ENCODE measurements around the gene ENTR1.

ENTR1 gene

DNA sequence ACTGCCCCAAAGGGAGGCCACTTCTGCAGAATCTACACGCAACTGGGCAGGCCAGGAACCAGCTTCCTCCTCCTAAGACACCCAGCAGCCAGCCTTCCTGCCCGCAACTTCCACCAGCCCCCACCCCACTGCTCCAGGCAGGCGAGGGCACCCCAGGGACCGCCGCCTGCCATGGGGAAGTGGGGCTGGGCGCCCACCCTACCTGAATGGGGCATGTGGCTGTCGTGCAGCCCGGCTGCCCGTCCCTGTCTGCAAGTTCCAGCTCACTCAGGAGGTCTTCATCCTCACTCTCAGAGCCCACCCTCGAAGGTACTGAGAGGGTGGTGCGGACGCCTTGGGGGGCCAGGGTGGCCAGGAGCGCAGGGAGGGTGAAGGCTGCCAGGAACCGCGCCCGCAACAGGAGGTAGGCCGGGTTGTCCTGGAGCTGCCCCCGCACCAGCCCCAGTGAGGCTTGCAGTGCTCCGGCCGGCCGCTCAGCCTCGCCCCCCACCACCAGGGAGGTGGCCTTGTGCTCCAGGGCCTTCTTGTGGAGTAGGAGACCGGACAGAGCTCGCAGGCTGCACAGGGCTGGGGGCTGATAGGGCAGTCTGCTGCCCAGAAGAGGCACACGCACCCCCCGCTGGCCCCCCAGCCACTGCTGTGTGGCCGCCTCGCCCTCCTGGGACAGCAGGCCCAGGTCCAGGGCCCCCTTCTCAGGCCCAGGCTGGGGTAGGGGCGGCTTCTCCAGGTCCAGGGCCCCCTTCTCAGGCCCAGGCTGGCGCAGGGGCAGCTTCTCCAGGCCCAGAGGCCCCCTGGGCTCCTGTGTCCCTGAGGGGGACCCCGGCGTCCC, 32.9 kb downstream of the ENTR1 start:
- DNase-seq (ENCODE audit: low spot score) = no peak

DNA sequence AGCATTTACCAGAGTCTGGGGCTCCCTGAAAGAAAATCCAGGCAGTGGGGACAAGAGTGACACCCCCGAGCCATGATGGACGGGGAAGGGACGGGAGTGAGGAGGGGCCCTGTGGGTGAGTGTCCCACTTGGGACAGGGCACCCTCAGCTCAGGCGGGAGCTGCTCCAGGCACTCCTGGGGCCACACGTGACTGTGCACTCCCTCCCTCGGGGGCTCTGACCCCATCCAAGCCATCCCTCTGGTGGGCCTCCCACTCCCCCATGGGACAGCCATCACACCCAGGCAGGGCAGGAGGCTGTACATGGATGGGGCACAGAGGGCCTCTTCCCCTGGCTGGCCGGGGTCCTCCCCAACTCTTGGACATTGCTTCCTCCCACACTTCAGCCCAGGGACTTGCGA, 34.0 kb downstream of the ENTR1 start:
- DNase-seq (ENCODE audit: low spot score) = no peak

- no peak for DNase-seq (ENCODE audit: low spot score)
Measured at GRCh38 chr9:136375096-136375495, 35.3 kb downstream of the ENTR1 start.

GRCh38 chr9:136374183-136374575, 36.2 kb downstream of the ENTR1 start:
- no peak for DNase-seq (ENCODE audit: low spot score)

DNA sequence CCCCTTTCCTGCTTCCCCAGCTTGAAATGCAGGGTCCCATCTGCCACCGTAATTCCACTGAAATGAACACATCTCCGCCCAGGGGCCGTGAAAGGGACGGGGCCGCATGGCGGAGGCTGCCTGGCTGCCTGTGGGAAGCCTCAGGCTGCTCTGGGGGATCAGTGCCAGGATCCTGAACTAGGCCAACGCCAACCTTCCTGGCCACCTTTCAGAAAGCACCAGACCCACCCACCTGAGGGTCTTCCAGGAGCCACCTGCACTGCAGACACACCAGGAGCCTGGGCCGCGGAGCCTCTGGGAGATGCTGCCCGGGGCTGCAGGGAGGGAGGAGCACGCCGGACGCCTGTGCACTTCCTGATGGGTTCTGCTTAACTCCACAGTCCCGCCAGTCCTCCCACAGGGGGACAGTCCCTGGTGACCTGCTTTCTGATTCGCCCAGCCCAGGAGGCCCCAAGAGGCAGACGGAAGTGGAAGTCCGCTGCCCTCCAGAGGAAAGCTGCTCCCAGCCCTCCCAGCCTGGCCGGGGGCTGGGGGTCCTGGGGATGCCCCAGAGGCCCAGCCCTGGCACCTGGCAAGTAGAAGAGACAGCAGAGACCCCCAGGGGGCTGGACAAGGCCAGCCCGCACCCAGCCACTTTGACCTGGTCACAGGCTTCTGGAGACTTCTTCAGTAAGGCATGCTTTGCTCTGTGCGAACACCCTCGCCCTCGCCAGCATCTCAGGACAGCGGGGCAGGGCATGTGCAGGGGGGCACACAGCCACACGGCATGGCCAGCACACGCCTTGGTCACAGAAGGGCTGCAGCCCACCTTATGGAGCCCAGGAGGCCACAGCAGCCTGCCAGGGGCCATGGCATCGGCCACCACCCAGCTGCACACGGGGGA, 36.9 kb downstream of the ENTR1 start, which contains the start of gene CARD9:
Gene CARD9, minus strand, starts transcription at position 370 of the 883 bp plus-strand sequence. CDS start 1,591 bp downstream, outside the sequence.
- no peak for DNase-seq (ENCODE audit: low spot score)

DNA sequence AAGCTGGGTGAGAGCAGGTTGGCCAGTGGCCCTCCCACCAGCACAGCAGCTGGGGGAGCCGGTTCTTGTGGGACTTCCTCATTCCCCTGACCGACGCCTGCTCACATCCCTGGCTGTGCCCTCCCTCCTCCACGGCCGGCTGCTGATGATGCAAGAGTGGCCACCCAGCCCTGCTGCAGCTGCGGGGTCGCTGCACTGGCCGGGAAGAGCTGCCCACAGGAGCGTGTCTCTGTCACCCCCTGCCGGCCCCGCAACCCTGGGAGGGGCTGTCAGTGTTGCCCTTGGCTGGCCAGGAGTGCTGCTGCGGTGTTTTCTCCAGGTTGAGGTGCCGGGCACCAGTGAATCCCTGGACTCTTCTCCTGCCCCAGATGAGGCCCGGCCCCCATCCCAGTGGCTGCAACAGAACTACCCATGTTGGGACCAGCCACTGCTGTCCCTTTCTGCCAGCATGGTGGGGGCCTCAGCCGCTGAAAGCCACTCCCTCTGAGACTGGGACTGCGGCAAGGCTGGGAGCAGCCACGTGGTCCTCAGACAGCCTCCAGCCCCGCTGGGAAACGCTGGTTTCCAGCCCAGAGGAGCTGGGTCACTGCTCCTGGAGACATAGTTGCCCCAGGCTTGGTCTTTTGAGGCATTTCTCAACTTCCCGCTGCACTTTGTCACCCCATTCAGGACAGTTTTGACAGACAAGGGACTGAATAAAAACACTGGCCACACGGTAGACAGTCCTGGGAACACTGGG, 37.7 kb downstream of the ENTR1 start:
- no peak for DNase-seq (ENCODE audit: low spot score)

DNA sequence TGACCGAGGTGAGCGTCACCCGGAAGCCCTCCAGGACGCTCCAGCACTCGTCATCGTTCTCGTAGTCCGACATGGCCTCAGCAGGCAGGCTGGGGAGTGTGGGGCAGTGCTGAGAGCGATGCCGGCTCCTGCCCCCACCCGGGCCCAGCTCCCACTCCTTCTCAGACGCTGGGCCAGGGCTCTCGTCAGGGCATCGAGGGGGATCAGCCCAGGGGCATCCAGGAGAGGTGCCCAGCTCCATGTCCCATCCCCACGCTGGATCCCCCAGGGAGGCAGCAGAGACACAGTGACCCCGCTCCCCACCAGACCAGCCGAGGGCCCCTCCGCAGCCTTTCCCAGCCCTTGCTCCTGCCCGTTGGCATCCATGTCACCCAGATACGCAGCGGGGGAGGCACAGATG, 38.4 kb downstream of the ENTR1 start:
- no peak for DNase-seq (ENCODE audit: low spot score)

DNA sequence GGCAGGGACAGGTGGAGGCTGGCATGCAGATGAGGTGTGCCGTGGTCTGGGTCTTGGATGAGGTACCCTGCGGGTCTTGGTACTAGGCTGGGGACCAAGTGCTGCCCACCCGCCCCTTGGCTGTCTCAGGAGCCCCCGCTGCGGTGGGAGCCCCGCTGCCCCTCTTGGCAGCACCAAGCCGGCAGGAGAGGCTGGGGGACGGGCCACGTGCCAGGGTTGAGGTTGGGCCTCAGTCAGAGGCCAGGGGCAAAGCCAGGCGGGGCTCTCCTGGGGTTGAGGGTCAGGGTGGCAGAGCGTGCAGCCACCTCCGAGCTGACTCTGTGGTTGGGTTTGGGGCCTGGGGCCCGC, 38.9 kb downstream of the ENTR1 start:
- no peak for DNase-seq (ENCODE audit: low spot score)

DNA sequence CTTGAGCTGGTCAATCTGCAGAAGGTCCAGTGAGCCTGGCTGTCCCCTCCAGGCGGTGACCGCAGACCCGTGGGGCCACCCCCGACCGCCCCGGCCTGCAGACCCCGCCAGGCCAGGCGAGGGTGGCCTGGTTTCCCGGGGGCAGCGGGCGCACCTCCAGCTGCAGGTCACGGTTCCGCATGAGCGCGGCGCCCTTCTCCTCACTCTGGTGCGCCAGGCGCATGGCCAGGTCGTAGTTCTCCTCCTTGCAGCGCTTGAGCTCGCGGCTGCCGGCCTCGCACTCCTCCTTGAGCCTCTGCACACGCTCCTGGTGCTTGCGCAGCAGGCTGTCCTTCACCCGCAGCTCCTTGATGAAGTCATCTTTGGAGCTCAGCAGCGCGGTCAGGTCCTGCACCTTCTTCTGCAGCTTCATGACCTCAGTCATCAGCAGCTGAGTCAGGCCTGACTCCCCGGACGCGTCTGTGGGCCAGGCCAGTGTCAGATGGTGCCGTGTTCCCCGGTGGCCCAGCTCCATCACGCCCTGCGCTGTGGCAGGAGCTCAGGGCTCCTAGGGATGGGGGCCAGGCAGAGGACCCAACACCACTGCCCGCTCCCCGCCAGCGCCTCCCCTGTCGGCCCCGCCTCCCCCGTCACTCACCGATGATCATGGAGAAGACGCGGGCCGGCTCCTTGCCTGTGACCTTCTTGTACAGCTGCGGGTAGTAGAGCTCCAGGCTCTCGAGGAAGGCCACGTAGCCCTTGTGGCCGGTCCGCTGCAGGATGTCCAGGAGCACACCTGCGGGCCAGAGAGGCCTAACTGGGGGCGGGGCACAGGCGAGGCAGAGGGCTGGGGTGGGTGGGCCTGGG, 39.5 kb downstream of the ENTR1 start:
- no peak for DNase-seq (ENCODE audit: low spot score)

GRCh38 chr9:136370037-136370436, 40.4 kb downstream of the ENTR1 start:
- no peak for DNase-seq (ENCODE audit: low spot score)

- DNase-seq (ENCODE audit: low spot score) = no peak
Measured at GRCh38 chr9:136368190-136368589, 42.2 kb downstream of the ENTR1 start.

GRCh38 chr9:136367296-136368145, 42.9 kb downstream of the ENTR1 start:
- DNase-seq (ENCODE audit: low spot score) = no peak

DNA sequence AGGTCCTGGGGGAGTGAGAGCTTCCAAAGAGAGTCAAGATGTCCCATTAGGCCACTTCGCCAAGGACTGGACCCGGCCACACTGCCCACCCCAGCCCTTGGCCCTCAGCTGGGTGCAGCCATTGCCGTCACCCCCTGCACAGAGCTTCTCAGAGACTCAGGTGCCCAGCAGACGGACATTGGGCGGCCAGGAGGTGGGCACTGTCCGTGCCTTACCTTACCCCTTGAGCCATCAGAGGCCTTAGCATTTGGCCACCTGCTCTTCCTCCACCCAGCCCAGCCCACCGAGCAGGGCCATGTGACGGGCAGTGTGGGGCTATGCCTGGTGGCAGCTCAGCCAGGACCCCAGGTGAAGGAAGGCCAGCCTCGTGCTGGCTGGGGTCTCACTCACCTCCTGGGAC, 43.6 kb downstream of the ENTR1 start:
- DNase-seq (ENCODE audit: low spot score) = no peak

DNA sequence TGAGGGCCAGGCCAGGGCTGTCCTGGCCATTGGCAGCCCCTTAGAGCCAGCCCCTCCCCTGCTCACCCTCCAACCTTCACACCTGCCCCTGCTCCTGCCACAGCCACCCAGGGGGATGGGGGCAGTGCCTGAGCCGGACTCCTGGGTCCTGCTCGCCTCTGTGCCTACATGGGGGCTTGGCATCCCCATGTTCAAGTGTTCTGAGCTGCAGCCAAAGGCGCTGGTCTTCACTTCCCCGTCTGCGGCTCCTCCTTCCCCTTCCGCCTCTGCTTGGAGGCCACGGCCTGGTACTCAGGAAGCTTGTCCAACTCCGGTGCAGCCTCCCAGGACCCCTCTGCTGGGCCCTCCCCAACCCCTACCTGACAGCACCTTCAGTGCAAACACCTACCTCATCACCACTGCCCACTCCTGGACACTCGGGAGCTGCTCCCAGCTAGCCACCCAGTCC, 44.6 kb downstream of the ENTR1 start:
- no peak for DNase-seq (ENCODE audit: low spot score)

GRCh38 chr9:136364942-136365774, 45.3 kb downstream of the ENTR1 start:
- no peak for DNase-seq (ENCODE audit: low spot score)

GRCh38 chr9:136363949-136364748, 46.3 kb downstream of the ENTR1 start:
- DNase-seq (ENCODE audit: low spot score) = no peak

- peak; percentile 98 for DNase-seq (ENCODE audit: low spot score)
Measured at GRCh38 chr9:136363106-136363948, 47.1 kb downstream of the ENTR1 start, which contains the start of gene DNLZ. DNLZ (minus strand) TSS chr9:136363744; CDS start chr9:136363714, 30 bp downstream.

DNA sequence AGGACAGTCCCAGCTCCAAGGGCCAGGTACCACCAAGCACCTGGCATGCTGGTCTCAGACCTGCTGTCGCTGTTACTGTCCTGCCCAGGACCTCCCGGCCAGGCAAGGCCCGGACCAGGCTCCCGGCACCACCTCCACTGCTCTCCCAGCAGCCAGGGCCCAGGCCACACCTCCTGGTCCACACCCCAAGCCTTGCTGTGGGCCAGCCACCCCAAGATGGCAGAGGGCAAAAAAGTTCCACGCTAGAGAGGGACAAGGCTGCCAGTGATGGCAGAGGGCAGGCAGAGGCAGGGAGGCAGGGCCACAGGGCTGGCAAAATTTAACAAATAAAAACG, 48.0 kb downstream of the ENTR1 start:
- no peak for DNase-seq (ENCODE audit: low spot score)

All from COLO829 (cell line).